GM18873 (cell line): Measurements from ENCODE around the gene SH3RF2.

Experiments used
- ATAC-seq: cut with Tn5 transposase; IDR thresholded peaks from one replicate; pipeline ENCODE4 v1.9.1; 2021; ENCODE audit warnings: mild to moderate bottlenecking, moderate library complexity, moderate number of reproducible peaks; ENCODE audit not compliant: unreplicated experiment, low FRiP score

SH3RF2 gene

GRCh38 chr5:146112476-146112875 lies 176.1 kb downstream of the SH3RF2 start:
- no peak for ATAC-seq
